NCI-H2171 treated with DMSO at 0.1 percent for 48 hours (cell line): ENCODE results near the gene TMEM235.
A peak's percentile ranks its signal among the peaks of the same experiment; 100 is the strongest.

Experiments used
- DNase-seq: peaks from one replicate; lab custom pipeline; 2025; lab: John Stamatoyannopoulos, UW

Gene TMEM235

DNA sequence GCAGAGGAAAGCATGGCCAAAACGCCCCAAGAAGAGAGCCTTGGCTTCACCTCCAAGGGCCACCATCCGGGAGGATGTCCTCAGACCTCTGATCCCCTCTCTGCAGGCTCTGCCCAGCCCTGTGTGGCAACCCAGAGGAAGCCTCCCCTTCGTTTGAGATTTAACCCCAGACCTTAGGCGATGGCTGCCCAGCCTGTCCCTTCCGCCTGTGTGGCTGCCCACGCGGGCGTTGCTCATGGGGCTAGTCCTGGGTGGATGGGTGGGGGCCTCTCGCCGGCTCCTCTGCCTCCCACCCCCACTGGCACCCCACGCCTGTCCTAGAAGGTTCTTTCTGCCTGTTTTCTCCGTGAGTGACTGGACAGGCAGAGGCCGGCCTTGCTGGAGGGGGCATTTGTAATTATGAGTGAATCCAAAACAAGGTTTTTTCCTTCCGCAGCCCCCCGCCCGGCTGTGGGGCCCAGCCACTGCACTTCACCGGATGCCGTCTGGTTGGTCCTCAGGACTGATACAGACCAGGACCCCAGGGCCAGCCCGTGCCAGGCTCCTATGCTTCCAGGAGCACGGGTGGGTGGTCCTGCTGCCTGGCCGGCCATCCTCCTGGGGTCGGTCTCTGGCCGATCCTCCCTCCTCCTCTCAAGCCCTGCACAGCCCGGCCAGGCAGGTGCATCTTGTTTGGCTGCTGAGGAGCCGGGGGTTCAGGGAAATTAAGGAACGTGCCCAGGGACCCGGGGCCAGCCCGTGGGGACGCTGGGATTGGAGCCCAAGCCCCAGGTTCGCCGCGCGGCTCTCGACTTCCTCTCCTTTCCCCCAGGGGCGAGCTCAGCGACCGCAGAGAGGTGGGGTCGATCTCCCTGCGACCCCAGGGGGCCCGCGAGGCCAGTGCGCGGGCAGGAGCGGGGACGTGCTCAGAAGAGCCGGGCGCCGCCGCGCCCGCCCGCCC lies at the start of gene TMEM235:
Gene TMEM235 (plus strand): TSS at position 636 of the 940 bp plus-strand sequence. CDS start 393 bp downstream, outside the sequence.
- no peak for DNase-seq

DNA sequence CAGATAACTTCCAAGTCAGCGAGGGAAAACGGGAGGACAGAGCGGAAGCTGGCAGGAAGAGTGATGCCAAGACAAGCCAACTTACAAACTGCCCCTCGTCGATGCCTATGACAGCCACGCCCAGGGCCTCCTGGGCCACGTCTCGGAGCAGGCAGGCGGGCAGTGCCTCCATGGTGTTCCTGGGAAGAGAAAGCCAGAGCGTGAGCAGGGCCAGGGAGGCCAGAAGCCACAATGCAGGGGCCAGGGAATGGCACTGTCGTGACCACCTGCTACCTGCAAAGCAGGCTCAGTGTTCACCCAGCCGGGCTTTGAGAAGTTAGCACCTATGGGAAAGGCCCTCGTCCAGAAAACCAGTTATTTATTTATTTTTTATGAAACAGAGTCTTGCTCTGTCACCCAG lies 48.9 kb upstream of the TMEM235 start:
- no peak for DNase-seq

DNA sequence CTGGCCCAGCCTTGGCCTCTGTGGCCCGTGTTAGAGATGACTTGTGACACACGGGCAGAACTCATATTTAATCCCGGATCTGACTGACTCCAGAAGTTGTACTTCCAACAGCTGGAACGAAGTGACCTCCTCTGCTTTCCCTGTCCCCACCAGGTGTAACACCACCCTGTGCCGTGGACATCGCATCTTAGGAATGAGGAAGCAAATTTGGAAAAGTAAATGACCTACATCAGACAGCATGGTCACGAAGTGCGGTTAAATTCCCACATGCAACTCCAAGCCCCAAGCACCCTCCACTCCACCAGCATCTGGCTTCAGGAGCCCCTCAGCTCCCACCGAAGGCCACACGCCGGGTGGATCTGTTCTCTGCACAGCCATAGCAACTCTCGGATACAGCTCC lies 47.5 kb upstream of the TMEM235 start:
- DNase-seq = no peak

- DNase-seq = no peak
Observed at GRCh38 chr17:78184351-78184750, 47.1 kb upstream of the TMEM235 start.

GRCh38 chr17:78184868-78185267 lies 46.6 kb upstream of the TMEM235 start:
- no peak for DNase-seq

- no peak for DNase-seq
Observed at GRCh38 chr17:78185981-78186691, 45.3 kb upstream of the TMEM235 start.

GRCh38 chr17:78186692-78187595 lies 44.5 kb upstream of the TMEM235 start, which contains the start of the genes AFMID and TK1:
Gene AFMID (plus strand): TSS chr17:78187362. CDS start chr17:78187371, 9 bp downstream.
Gene TK1 (minus strand): TSS chr17:78187052. CDS start chr17:78186994, 58 bp downstream.
- DNase-seq = peak; percentile 97

GRCh38 chr17:78196716-78197115 lies 34.7 kb upstream of the TMEM235 start:
- no peak for DNase-seq

GRCh38 chr17:78197147-78197832 lies 34.1 kb upstream of the TMEM235 start:
- DNase-seq = peak; percentile 54

GRCh38 chr17:78200451-78200850 lies 31.0 kb upstream of the TMEM235 start:
- no peak for DNase-seq

DNA sequence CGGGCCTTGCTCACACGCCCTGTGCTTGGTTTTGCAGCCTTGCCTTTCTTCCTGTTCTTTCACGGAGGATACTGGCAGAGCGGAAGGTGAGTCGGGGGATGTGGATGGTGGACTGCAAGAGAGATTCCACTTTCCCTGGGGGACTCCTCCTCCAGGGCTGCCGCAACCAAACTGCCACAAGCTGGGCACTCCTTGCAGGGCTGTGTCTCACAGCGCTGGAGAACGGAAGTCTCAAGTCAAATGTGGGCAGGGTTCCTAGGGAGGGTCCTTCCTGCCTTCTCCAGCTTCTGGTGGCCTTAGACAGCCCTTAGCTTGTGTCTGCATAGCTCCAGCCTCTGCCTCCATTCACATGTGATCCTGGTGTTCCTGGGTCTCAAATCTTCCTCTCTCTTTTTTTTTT lies 28.8 kb upstream of the TMEM235 start:
- no peak for DNase-seq

- DNase-seq = no peak
Observed at GRCh38 chr17:78204387-78205123, 26.9 kb upstream of the TMEM235 start.

DNA sequence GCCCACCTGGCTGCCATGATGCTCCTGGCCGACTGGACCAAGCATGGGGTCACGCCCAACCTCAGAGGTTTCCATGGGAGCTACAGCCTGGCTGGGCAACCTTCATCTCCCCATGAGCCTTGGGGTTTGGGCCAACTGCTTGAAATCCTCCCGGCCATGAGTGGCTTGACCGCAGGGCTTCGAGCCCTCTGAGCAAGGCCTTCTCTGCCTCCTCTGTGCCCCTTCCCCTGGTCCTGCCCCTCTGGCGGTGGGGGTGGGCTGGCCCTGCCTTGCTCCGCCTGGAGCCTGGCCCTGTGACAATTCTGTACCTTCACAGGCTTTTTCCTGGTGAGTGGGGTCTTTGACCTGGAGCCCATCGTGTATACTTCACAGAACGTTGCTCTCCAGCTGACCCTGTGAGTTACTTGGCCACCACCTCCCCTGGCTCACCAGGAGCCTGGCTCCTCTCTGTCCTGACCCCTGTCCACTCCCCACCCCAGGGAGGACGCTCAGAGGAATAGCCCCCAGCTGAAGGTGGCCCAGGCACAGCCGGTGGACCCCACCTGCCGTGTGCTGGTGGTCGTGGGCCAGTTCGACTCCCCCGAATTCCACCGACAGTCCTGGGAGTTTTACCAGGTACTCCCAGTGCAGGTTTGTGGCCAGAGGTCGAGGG lies 26.2 kb upstream of the TMEM235 start:
- no peak for DNase-seq

DNA sequence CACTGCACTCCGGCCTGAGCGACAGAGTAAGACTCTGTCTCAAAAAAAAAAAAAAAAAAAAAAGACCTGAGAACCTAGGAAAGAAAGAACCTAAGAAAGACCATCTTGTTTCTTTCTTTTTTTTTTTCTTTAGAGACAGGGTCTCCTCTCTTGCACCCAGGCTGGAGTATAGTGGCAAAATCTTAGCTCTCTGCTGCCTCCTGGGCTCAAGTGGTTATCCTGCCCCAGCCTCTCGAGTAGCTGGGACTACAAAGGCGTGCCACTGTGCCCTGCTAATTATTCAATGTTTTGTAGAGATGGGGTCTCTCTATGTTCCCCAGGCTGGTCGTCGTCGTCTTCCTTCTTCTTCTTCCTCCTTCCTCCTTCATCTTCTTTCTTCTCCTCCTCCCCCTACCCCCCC lies 25.1 kb upstream of the TMEM235 start:
- no peak for DNase-seq

- no peak for DNase-seq
Observed at GRCh38 chr17:78208486-78208885, 22.9 kb upstream of the TMEM235 start.

- no peak for DNase-seq
Observed at GRCh38 chr17:78210111-78210510, 21.3 kb upstream of the TMEM235 start.

DNA sequence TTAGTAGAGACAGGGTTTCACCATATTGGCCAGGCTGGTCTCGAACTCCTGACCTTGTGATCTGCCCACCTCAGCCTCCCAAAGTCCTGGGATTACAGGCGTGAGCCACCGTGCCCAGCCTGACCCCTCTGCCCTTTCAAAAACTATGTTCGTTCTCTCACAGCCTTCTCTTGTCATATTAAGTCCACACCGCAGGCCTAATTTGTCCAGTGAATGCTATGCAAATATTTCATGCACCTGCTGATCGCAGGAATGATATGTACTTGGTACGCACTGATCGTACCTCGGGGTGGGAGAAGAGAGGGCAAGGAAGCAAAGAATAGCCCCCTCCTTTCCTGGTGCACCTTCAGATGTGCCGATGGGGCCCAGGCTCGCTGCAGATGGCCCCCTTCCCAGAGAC lies 20.4 kb upstream of the TMEM235 start:
- DNase-seq = no peak

- peak; percentile 89 for DNase-seq
Observed at GRCh38 chr17:78214016-78214705, 17.3 kb upstream of the TMEM235 start, which contains the start of gene BIRC5. Gene BIRC5 (plus strand): TSS chr17:78214253. CDS start chr17:78214317, 64 bp downstream.

DNA sequence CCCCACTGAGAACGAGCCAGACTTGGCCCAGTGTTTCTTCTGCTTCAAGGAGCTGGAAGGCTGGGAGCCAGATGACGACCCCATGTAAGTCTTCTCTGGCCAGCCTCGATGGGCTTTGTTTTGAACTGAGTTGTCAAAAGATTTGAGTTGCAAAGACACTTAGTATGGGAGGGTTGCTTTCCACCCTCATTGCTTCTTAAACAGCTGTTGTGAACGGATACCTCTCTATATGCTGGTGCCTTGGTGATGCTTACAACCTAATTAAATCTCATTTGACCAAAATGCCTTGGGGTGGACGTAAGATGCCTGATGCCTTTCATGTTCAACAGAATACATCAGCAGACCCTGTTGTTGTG lies 16.7 kb upstream of the TMEM235 start:
- no peak for DNase-seq
